Lung microvascular endothelial cell (primary cell): ENCODE measurements around the gene NOX1. TPM values are rescaled to one million over a fixed set of nuclear protein-coding genes. Genes with fewer than 3 reads are reported as not detected.
"Not testable (repeated sequence)": the region's sequence is repeated elsewhere in the genome, so short reads cannot be mapped to it uniquely, and the experiment has no call there.

Source experiments
- DNase-seq, 2 donors: peaks; one replicate each; pipeline versions ENCODE4 v3.0.0 to v3.0.0-alpha.2; 2010; ENCODE audit warnings: low read depth in 2 of 2
- total RNA-seq: library from RNA; depleted of rRNA; stranded (reverse); fragments of >200 nt; gene quantifications from 2 replicates; pipeline ENCODE4 v1.2.1, GENCODE V29; 2014

Gene NOX1
- total RNA-seq, 1 donor from 2014 or later: not detected

DNA sequence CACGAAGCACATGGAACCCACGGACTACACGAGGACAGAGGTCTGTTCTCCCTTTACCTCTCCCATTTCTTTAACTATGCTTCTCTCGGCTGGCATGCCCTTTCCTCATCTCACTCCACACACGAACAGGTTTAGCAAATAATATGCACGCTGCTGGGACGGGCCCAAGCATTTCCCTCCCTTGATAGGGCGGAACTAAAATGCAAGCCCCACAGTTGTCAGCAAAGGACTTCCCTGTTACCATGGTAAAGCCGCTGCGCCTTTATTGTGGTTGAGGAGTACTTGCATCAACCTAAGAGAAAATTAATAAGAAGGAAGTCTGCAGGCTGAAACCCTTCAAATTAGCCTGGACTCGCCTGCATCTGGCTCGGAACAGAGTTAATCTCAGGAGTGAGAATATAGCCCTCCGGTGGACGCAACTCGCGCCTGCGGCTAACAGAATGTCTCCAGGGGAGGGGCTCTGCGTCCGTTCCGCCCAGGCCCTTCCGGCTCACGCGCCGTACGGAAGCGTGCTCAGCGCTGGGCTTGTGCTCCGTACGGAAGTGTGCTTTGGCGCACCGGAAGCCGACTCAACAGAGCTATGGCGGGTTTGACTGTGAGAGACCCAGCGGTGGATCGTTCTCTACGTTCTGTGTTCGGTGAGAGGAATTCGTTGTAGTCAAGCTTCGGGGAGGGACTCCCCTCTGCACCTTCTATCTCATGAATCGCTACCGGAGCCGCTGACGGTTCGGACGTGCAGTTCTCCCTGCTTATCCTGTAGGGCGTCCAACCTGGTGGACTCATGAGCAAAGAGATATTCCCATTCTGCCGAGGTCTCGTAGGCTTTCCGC, 54.1 kb downstream of the NOX1 start, which contains the start of gene CSTF2:
TSS of gene CSTF2 (plus strand) at position 555 of the 830 bp plus-strand sequence. CDS start at position 581, 26 bp downstream.
- DNase-seq: peak; percentile 88 to 89

DNA sequence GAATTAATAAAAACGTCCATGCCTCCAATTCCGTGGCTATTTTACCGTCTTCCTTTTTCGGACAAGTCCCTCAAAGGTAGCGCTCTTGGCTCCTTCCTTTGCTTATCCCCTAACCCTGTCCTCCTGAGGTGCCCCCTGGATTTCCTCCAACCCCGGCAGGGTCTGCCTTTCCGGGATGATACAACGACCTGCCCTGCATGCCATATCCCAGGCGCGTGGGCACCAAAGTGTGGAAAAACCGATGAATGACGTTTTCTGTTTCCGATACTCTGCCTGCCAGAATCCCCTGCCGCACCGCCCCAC, 54.7 kb downstream of the NOX1 start:
- peak in 1 of 2 donors; percentile 68 for DNase-seq

DNA sequence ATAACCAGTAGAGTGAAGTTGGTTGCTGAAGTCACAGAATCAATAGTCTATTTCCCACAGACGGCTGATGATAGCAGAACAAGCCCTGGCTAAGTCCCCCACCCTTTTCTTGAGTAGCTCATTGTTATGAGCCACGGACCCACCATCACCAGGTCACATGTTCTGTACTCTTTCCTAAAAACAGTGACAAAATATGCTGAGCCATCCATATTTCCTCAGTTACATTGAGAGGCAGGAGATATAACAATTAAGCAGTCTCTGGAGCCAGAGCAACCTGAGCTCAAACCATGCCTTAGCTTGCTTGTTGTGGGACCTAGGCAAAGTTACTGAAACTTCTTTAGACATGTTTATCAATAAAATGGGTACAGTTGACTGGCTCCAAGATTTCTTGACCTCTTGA, 56.8 kb downstream of the NOX1 start:
- DNase-seq: no peak

DNA sequence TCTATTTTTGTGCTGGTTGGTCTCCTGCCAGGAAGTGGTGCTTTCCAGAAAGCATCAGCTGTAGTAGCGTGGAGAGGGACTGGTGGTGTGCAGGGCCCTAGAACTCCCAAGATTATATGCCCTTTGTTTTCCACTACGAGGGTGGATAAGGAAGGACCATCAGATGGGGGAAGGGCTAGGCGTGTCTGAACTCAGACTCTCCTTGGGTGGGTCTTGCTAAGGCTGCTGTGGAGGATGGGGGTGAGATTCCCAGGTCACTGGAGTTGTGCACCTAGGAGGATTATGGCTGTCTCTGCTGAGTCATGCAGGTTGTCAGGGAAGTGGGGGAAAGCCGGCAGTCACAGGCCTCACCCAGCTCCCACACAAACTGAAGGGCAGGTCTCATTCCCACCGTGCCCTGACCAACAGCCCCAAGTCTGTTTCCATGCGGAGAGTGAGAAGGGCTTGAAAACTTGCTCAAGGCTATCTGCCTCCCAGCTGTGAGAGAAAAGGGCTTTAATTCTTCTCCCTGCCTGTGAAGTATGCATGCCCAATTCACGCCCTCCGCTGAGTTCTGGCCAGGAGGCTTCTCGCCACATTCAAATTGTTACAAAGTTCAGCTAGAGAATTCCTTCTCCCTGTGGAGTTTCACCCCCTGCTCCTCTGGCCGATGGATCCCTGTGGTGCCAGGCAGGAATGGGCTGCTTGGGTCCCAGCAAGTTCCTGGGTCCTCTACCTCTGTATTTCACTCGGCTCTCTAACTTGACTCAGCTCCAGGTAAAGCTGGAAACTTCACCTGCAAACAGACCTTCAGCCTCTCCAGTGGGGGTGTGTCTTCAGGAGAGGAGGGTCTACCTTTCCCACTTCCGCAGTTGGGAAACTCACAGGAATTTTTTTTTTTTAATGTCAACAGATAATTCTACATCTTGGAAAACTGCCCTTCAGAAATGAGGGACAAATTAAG, 61.7 kb downstream of the NOX1 start:
- DNase-seq: no peak

DNA sequence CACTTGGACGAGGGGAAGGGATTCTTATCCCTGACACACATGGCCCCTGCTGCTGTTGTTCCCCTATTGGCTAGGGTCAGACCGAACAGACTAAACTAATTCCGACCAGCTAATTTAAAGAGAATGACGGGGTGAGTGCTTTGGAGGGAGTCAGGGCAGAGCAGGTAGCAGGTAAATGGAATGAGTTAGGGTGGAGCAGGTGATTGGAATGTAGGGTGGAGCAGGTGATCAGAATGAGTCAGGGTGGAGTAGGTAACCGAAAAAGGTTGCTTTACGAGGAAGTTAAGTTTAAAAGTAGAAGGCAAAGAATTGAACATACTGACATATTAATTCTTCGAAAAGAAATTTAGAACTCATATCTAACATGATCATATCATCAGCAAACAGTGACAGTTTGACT, 65.9 kb downstream of the NOX1 start:
- DNase-seq: not testable (repeated sequence)

DNA sequence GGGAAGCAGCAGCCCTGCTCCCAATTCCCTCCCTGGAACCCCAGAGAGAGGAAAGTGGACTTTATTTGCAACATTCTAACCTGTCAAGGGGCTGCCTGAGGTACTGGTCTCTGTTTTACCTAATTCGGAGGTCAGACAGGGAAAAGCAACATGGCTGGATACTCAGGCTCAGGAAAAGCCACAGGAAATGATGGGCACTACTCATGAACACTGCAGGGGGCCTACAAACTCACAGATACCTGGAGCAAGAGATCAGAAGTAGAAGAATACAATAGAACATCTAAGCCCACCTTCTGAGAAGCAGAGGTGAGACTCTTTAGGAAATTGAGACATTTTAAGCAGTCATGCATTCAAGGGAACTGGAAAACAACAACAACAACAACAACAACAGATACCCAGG, 69.4 kb downstream of the NOX1 start:
- no peak for DNase-seq

DNA sequence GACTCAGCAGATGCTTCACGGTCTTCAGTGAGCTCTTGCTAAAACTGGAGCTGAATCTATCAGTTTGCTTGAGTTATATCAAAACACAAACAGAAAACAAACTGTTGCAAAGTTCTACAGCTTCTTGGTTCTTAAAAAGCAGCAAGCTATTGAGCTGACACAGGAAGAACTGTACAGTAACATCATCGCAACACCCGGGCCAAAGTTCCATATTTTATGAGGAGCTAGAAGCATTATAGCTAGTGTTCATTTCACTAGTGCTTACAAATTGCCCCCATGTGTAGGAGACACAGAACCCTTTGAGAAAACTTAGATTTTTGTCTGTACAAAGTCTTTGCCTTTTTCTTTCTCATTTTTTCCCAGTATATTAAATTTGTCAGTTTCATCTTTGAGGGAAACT, 71.3 kb downstream of the NOX1 start:
- DNase-seq: no peak

DNA sequence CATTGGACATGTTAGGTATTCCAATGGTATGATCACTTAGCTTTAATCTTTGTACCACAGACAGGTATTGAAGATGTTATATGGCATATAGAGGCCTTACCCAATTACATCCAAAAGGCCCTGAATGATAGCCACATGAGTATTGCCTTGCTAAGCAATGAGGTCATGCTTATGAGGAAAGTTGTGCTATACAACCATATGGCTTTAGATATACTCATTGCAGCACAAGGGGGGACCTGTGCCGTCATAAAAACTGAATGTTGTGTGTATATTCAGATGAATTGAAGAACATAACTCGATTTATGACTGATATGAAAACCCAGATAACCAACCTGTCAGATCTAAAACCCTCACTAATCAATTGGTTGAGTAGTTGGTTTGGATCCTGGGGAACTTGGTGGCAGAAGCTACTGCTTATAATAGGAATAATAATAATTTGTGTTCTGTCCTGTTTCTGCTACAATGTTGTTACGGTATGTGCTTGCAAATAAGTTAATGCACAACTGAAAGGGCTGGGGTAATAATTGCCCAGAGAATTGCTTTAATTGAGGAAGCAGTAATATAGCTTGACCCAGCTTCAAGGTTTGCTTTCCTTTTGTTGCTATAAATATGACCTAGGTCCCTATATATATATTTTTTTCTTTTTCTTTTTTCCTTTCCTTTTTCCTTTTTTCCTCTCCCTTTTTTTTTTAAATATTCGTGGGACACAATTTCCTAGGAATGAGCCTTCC, 75.5 kb downstream of the NOX1 start:
- DNase-seq: no peak

DNA sequence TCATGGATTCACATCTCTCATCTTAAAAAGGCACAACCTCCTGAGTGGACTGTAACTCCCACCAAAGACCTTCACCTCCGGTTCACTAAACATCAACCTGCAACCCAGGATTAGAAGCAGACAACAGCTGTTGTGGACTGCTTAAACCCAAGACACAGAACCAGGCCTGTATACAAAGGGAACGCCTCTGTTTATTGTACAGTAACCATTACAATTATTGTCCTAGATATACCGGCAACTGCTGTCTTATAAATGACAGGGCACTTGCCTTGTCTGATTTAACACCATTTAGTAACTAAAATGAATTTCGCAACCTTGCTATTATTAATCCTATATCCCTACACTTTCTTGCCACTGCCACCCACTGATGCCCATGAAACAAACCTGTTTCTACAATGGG, 76.8 kb downstream of the NOX1 start:
- no peak for DNase-seq

DNA sequence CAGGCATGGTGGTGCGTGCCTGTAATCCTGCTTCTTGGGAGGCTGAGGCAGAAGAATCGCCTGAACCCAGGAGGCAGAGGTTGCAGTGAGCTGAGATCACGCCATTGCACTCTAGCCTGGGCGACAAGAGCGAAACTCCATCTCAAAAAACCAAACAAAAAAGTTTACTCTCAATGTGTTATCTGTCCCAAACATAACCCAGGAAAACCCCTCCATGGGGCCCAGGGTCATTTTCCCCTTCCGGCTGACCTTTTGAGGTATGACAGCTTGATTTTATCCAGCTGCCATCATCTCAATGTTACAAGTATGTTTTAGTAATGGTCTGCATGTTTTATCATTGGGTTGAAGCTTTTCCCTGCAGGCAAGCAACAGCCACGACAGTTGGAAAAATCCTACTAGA, 77.8 kb downstream of the NOX1 start:
- DNase-seq: not testable (repeated sequence)

Other genes starting within 250 kb of the NOX1 start
- 54.7 and 117 TPM in 2 replicates for gene TSPAN6, start 237.6 kb downstream of the NOX1 start, total RNA-seq
- 8.1 and 8.3 TPM in 2 replicates for gene SRPX2, start 230.2 kb downstream of the NOX1 start, total RNA-seq
- gene SYTL4, start 142.2 kb downstream of the NOX1 start, total RNA-seq: 18.1 and 51.4 TPM in 2 replicates
- gene CSTF2, start 54.0 kb downstream of the NOX1 start, total RNA-seq: 11.1 and 11.9 TPM in 2 replicates
- under 0.01 TPM in 2 replicates for gene XKRX, start 54.6 kb upstream of the NOX1 start, total RNA-seq
- not detected in 2 replicates for gene ARL13A, start 95.3 kb upstream of the NOX1 start, total RNA-seq
- 13.9 and 14.4 TPM in 2 replicates for gene TRMT2B, start 177.8 kb upstream of the NOX1 start, total RNA-seq
- 0.99 and 4.8 TPM in 2 replicates for gene TMEM35A, start 204.5 kb upstream of the NOX1 start, total RNA-seq
- gene CENPI, start 223.8 kb upstream of the NOX1 start, total RNA-seq: 4.2 and 10.9 TPM in 2 replicates